LoVo (cell line): ENCODE results near the gene TENM4.

Source experiments
- DNase-seq: peaks from one replicate; pipeline ENCODE4 v3.0.0-alpha.2; 2016; ENCODE audit warnings: low spot score

TENM4 gene

GRCh38 chr11:78741741-78742140 is 699.1 kb downstream of the TENM4 start:
- no peak for DNase-seq

DNA sequence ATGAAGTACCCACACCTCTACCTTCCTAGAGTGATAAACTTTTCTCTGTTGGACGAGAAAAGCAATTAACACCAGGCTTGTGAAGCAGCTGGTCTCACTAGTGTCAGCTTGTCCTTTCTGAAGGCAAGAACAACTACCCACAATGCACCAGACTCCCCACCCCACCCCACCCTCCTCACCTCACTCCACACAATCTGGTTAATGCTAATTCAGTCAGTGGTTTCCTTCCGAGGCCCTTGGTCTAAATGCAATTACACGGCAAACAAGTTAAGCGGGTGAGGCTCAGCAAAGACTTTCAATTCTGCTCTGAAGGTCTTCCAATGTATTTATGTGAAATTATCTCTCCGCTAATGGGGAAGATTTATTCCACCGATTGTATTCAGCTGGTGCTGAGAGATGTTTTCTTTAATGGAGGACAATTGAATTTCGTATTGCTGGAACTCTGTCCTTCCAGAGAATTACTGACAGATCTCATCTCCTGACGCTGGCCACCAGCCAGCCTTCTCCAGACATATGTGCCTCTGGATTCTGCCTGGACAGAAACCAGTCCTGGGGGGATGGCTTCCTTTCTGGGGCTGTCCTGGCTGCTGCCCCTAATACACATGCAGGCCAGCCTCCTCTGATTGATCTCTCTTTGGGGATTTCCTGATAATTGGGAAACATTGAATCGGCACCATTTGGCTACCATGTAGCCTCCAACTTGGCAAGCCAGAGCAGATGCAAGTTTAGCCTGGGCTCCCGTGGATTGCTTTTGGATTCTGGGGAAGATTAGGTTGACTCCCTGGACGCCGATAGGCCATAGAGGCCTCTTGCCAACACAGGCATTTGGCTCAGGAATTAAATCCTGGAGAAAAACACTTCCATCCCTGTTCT is 700.4 kb downstream of the TENM4 start:
- DNase-seq = no peak

- DNase-seq = no peak
Observed at GRCh38 chr11:78737891-78738290, 702.9 kb downstream of the TENM4 start.

- no peak for DNase-seq
Observed at GRCh38 chr11:78737301-78737700, 703.5 kb downstream of the TENM4 start.

DNA sequence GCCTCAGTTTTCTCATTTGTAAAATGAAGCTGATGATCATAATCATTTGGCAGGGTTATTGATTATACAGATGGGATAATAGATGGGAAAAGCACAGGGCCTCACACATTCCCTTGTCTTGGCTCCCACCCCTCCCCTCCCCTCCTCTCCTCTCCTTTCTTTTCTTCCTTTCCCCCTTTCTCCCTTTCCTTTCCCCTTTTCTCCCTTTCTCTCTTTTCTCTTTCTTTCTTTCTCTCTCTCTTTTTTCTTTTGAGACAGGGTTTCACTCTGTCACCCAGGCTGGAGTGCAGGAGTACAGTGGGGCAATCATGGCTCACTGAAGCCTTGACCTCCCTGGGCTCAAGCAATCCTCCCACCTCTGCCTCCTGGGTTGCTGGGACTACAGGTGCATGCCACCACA is 705.1 kb downstream of the TENM4 start:
- no peak for DNase-seq

DNA sequence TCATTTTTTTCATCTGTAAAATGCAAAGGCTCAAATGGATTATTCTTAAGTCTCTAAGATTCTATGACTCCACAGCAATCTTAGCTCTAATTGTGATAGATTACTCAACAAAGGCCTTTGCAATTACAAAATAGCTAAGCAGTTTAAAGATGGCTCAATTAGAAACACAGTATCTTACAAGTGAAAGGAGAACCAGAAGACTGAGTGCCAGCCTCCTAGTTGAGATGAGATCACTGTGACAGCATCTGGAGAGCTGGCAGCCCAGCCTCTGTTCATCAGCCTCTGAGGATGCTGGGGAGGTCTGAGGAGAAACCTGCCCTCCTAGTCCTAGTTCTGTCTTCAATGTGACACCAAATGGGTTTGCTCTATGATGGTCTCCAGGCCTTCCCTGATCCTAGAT is 707.8 kb downstream of the TENM4 start:
- no peak for DNase-seq

DNA sequence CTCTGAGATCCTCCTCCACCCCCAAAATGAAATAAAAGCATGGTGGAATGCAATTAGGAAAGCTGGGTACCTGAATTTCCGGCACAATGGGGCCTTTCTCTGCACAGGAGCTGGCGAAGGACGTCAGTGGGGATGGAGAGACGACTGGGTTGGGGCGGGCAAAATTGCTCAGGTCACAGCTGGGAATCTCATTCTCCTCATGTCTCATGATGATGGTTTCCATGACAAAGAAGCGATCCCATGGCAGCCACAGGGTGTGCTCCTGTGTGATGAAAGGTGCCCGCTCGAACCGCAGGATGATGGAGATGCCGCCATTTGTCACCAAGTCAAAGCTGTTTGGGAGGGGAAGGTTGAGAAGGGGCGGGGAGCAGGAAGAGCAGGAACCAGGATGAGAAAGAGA is 708.6 kb downstream of the TENM4 start:
- DNase-seq = no peak

DNA sequence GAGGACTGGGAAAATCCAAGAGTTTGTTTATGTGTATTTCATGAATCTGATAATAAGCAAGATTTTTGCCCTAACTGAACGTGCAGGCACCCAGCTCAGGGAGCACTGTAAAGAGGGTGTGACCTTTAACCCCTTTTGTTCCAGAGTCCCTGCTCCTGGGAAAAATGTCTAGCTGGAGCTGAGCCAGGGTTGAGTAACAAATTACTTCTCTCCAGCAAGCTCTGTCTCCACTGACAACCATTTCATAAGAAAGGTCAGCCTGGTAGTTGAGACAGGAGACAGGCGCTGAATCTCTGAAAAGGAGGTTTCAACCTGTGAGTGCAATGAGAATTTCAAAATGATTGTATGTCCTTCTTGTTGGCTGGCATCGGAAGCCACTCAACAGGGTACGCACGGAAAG is 709.8 kb downstream of the TENM4 start:
- no peak for DNase-seq

DNA sequence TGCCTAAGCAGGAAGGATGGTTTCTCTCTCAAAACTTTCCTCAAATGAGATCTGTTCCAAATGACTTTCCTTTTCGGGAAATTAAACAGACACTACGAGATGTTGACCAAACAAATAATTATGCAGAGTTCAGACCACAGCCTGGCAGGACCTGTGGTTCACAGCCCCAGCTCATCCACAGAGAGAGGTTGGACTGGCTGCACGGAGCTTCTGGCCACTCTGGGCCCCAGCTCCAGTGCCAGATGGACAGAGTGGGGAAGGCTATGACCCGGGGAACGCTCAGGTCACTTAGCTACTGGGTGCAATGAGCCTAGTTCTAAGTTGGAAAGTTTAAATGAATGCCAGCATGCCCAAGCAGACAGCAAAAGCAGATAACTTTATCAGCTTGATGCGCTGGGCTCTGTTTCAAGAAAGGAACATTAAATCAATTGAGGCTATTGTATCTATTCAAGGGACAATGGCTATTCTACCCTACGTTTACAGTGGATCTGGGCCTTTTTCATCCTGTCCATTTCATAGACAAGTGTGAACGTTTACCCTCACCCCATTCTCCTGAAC is 710.5 kb downstream of the TENM4 start:
- DNase-seq = no peak

DNA sequence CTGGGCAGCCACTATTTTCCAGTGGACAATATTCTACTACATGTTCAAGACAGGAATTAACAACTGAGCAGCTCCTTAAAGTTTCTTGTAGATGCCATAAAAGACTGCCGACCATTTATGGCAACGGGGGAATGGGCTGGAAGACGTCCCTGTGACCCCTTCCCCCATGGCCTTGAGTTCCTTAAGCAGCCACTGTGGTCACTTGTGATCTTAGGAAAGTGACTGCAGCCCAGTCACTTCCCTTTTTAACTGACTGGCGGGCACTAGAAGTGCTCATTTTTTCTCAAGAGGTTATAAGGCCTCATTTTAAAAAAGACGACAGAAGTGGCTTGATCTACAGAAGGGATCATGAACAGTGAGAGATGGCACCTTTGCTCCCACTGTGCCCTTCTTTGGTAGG is 713.0 kb downstream of the TENM4 start:
- DNase-seq = no peak

- DNase-seq = no peak
Observed at GRCh38 chr11:78725200-78725599, 715.6 kb downstream of the TENM4 start.

DNA sequence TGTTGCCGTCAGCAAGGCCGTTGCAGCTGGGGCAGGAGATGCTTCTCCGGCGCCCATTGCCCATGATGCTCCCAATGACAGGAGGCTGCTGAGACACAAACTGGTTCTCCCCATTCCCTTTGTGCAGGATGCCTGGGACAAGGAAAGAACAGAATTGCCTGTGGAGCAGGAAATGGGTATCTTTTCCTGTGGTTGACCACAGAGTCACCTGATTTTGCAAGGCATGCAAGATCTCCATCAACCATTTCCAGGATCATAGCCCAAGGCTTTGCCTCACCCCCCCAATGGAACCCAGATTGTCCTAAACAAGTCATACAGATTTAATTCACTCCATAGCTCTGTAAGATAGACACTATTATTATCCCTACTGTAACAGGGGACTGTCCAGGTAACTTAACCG is 718.0 kb downstream of the TENM4 start:
- DNase-seq = no peak

DNA sequence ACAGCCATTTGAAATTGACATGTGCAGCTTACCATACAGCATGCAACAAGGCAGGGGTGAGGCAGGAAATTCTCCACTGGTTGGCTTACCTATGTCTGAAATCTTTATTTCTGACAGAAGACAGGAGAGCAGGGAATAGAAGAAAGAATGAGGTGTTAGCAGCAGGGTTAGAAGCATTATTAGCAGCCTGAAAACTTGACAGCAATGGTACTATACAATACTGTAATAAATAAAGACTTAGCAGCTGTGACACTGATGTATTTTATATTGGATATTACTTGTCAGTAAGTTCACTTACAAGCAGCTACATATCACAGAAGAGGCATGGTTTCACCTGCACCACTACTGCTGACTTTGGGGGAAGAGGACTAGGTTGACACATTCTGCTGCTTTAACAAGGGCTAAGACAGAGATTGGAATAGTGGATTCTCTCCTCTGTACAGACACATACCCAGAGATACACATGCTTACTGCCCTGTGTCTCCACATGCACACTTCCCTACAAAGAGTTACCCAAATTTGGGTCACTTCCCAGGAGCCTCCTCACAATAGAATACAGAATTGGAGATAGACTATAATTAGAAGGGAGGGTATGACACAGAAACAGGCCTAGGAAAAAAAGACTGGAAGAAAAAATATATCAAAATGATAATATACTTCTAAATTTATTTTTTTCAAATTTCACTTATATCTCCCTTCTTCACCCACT is 720.4 kb downstream of the TENM4 start:
- DNase-seq = no peak

GRCh38 chr11:78717041-78717440 is 723.8 kb downstream of the TENM4 start:
- DNase-seq = no peak

- DNase-seq = peak; percentile 57
Observed at GRCh38 chr11:78715639-78716311, 725.1 kb downstream of the TENM4 start.

DNA sequence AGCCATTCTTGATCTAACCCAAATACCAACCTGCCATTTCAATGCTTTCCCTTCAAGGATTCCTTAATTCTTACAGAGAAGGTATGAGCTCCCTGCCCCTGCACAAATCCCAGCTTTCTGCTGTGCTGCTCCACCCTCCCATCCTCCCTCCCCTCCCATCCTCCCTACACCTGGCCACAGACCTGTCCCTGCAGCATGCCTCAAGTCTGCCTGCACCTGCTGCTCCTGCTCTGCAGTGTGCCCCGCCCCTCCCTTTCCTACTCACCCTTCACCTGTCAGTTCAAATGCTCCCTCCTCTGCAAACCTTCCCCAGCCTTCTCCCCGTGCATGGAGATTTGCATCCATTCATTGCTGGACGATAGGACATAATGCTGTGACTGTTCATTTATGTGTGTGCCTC is 726.3 kb downstream of the TENM4 start:
- no peak for DNase-seq

DNA sequence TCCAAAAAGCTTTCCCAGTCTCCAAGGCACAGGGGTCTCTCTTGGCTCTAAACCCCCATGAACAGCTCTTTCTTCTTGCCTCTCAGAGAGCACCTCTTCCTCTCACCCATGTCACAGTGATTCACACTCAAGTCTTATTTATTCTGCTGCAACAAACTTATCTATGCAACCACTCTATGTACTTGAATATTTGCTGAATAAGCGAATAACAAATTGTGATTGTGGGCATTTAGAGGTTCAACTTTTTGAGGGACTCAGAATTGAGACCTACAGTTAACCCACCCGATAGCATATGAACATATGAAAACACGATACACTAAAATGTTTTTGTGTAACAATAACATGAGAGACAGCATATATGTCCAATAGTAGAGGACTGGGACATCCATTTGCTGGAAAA is 729.1 kb downstream of the TENM4 start:
- no peak for DNase-seq

DNA sequence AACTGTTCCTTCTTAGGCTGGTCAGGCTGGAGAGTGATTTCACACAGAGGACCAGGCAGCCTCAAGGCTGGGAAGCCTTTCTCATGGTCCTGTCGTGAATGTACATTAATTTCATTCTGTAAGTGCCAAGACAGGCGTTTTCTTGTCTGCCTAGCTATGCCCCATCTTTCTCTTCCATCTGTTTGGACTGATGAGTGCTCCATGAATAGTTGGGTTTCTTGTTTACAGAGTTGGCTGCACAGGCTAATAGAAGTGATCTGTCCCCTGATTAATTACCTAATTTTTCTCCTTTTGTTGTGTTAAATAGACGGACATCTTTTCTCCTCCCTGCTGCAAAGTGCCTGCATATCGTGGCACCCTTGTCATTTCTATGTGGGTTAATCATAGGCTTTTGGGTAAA is 730.4 kb downstream of the TENM4 start:
- no peak for DNase-seq

DNA sequence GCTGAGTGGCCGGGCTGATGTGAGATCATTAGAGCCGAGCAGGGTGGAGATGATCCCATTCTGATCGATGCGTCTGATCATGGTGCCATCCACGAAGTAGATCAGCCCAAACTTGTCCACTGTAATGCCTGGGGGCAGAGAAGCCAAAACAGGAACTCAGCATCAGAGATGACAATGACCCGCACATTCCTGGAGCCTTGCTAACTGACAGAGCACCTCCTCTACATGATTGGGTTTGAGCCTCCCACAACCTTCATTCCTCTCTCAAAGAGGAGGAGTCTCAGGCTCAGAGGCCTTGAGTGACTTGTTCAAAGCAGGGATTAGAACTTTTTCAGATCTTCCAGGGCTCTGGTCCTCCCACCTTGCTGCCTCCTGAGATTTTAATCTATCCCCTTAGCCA is 732.4 kb downstream of the TENM4 start:
- no peak for DNase-seq

DNA sequence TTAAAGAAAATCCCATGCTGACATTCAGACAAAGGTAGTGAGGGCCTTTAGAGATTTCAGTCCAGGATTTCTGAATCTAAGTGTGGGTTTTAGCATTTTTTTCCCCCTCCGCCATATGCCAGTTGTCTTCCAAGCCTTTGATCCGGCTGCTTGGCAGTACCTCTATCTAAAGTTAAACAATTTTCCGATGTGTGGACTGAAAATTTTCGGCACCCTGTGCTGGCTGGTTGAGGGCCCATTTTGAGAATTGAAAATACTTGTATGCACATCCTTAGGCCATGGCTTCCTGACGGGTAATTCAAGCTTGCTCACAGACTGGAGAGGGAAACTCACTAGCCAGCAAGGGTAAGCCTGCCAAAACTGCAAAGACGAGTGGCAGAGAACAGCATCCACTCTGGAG is 734.3 kb downstream of the TENM4 start:
- no peak for DNase-seq

GRCh38 chr11:78704811-78705210 is 736.0 kb downstream of the TENM4 start:
- no peak for DNase-seq

DNA sequence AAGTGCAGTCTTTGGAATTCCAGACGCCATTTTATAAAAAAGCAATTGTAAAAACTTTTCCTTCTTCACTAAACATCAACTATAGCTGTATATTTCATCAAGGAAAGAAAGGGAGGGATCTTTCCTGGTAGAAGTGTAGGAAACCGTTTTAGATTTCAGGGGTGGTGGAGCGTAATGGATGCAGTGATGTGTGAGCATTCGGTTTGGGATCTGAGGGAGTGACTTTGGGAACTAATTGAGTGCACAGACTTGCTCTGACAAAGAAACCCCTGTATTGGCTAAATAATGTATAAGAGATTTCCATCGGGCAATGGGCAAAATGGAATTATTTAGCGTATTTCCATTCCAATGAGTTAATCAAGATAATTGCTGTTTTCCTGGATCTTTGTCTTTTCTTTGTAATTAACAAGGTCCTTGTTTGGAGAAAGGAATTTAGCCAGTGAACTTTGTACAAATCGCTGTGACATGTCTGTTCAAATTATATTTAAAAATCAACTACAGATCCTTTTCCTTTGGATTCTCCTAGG is 741.2 kb downstream of the TENM4 start:
- no peak for DNase-seq
